ENCODE measurements around the gene TNFRSF1B.

DNA sequence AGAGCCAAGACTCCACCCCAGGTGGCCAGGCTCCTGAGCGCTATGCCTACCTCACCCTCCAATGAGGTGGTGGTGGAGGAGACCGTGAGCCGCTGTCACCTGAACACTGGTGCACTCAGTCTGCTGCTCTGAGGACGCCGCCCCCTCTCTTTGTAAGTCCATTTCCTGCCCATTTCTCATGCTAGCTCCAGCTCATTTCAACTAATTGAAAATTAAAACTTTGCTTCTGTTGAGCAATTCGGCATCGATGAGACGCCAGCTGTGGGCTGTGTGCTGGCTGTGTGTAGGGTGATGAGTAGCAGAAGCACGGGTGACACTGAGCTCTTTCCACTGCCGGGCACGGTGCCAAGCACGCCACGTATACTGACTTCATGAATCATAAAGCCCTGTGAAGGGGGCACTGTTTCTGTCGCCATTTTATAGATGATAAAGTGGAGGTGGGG is 11.2 kb downstream of the TNFRSF1B start:
- TF ChIP-seq CTCF (conservative IDR thresholded peaks at IDR 0.05 in 1 of 2, IDR thresholded peaks at IDR 0.05 in 1 of 2; ENCODE audit: extremely low read depth in 1 of 2, insufficient read depth in 1 of 2, low read depth in 1 of 2, low read length in 2 of 2) (no peak), EZH2 (IDR thresholded peaks at IDR 0.05; ENCODE audit: borderline replicate concordance, low read length) (no peak)
